Fibroblast of lung (primary cell): ENCODE results near the gene RPF1. TPM values are rescaled to one million over a fixed set of nuclear protein-coding genes. Genes with fewer than 3 reads are reported as not detected.

Source experiments
- DNase-seq, 2 donors: peaks; one replicate each; pipeline versions ENCODE4 v3.0.0 to v3.0.0-alpha.2; 2010; ENCODE audit warnings: low read depth in 2 of 2
- H2AFZ ChIP-seq: 2 replicates; pipeline ENCODE4 v1.5.1; 2012; ENCODE audit warnings: low read length, control low read depth, inconsistent platforms
- H3K27ac ChIP-seq: 2 replicates; pipeline ENCODE4 v1.5.1; 2011; ENCODE audit warnings: low read length, control low read depth; ENCODE audit not compliant: insufficient read depth
- H3K27me3 ChIP-seq: 2 replicates; pipeline ENCODE4 v1.5.1; 2011; ENCODE audit warnings: mild to moderate bottlenecking, low read length; ENCODE audit not compliant: control insufficient read depth, insufficient read depth
- H3K36me3 ChIP-seq: 2 replicates; pipeline ENCODE4 v1.5.1; 2011; ENCODE audit warnings: low read length; ENCODE audit not compliant: control insufficient read depth, insufficient read depth
- H3K4me1 ChIP-seq: 2 replicates; pipeline ENCODE4 v1.5.1; 2011; ENCODE audit warnings: low read length; ENCODE audit not compliant: control insufficient read depth, insufficient read depth; ENCODE audit errors: extremely low read depth
- H3K4me2 ChIP-seq: 2 replicates; pipeline ENCODE4 v1.5.1; 2011; ENCODE audit warnings: low read length, control low read depth; ENCODE audit not compliant: insufficient read depth; ENCODE audit errors: extremely low read depth
- H3K4me3 ChIP-seq, 4 experiments: fragments of 200-600 bp in 1 of 4; sonication (generic) in 1 of 4; replicated peaks in 1 of 4; 2 replicates each; pipeline ENCODE4 v1.5.1; 2011 to 2016; ENCODE audit warnings: low read length in 4 of 4, low read depth in 3 of 4, mild to moderate bottlenecking in 3 of 4, control low read depth in 2 of 4, inconsistent platforms in 1 of 4, mixed read lengths in 1 of 4; ENCODE audit not compliant: insufficient read depth in 1 of 4; ENCODE audit errors: control extremely low read depth in 1 of 4
- H3K79me2 ChIP-seq: 2 replicates; pipeline ENCODE4 v1.5.1; 2012; ENCODE audit warnings: mild to moderate bottlenecking, low read length, inconsistent platforms; ENCODE audit not compliant: control insufficient read depth, insufficient read depth
- H3K9ac ChIP-seq: 2 replicates; pipeline ENCODE4 v1.5.1; 2011; ENCODE audit warnings: mild to moderate bottlenecking, low read length, control low read depth; ENCODE audit not compliant: insufficient read depth
- H3K9me3 ChIP-seq: 2 replicates; pipeline ENCODE4 v1.5.1; 2012; ENCODE audit warnings: low read depth, low read length; ENCODE audit not compliant: control insufficient read depth, insufficient read depth
- H4K20me1 ChIP-seq: 2 replicates; pipeline ENCODE4 v1.5.1; 2011; ENCODE audit warnings: low read length; ENCODE audit not compliant: control insufficient read depth, insufficient read depth; ENCODE audit errors: extremely low read depth
- EZH2 ChIP-seq: IDR thresholded peaks from 2 replicates; pipeline ENCODE4 v1.5.1; 2012; ENCODE audit warnings: low read length, control low read depth, mild to moderate bottlenecking; ENCODE audit errors: missing control alignments
- polyA plus RNA-seq, 2 donors: library from polyadenylated mRNA; depleted of rRNA in 1 of 2; stranded (reverse) in 1 of 2; unstranded in 1 of 2; fragments of >200 nt; gene quantifications; 2 replicates each; pipeline ENCODE4 v1.2.1, GENCODE V29; 2011 to 2012; ENCODE audit warnings: missing spikeins in 1 of 2
- total RNA-seq: library from RNA; depleted of rRNA; stranded (reverse); fragments of >200 nt; gene quantifications from 2 replicates; pipeline ENCODE4 v1.2.1, GENCODE V29; 2014
- TF ChIP-seq, protein P1 (sequence below), 2 donors: IDR thresholded peaks in 1 of 2; conservative IDR thresholded peaks in 1 of 2; 1 replicate in 1 of 2; 2 replicates in 1 of 2; pipeline ENCODE4 v1.5.1; 2011 to 2012; ENCODE audit warnings: low read length in 2 of 2, control low read depth in 1 of 2, inconsistent platforms in 1 of 2, low read depth in 1 of 2, mild to moderate bottlenecking in 1 of 2

Gene RPF1
- total and polyA plus RNA-seq, 2 donors (not counting 1 experiment from before 2014, with no cell fraction given): 32.2 to 40.6 TPM

DNA sequence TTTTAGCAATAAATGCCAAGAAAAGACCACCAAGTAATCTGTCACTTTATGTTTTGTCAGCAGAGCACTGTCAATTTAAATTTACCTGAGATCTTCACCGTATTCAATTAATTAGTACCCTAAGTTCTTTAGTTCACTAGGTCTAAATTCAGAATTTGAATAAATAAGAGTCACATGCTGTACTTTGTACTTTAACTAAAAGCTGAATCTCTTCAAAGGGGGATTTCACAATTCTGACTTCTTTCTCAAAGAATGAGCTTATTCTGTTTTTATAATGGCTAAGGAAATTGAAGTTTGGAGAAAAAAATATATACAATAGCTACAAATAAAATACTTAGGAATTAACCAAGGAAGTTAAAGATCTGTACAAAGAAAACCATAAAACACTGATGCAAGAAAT, 29.4 kb downstream of the RPF1 start:
- no peak overlapping the region for H3K4me3 ChIP-seq
- H2AFZ ChIP-seq: no peak overlapping the region
- H4K20me1 ChIP-seq: no peaks in the 10 kb centered on the region
- H3K27ac ChIP-seq: no peak overlapping the region
- TF ChIP-seq, protein P1, sequence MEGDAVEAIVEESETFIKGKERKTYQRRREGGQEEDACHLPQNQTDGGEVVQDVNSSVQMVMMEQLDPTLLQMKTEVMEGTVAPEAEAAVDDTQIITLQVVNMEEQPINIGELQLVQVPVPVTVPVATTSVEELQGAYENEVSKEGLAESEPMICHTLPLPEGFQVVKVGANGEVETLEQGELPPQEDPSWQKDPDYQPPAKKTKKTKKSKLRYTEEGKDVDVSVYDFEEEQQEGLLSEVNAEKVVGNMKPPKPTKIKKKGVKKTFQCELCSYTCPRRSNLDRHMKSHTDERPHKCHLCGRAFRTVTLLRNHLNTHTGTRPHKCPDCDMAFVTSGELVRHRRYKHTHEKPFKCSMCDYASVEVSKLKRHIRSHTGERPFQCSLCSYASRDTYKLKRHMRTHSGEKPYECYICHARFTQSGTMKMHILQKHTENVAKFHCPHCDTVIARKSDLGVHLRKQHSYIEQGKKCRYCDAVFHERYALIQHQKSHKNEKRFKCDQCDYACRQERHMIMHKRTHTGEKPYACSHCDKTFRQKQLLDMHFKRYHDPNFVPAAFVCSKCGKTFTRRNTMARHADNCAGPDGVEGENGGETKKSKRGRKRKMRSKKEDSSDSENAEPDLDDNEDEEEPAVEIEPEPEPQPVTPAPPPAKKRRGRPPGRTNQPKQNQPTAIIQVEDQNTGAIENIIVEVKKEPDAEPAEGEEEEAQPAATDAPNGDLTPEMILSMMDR (conservative IDR thresholded peaks at IDR 0.05 in 1 of 2, IDR thresholded peaks at IDR 0.05 in 1 of 2; ENCODE audit: low read depth in 1 of 2, low read length in 2 of 2): no peak
- no peak for TF ChIP-seq EZH2
- no peak overlapping the region for H3K9ac ChIP-seq
- no peak for DNase-seq
- no peaks in the 10 kb centered on the region for H3K36me3 ChIP-seq
- no peaks in the 10 kb centered on the region for H3K27me3 ChIP-seq
- H3K4me2 ChIP-seq: no peak overlapping the region
- no peaks in the 10 kb centered on the region for H3K9me3 ChIP-seq
- peaks cover 22% of the 10 kb centered on the region for H3K79me2 ChIP-seq
- no peaks in the 10 kb centered on the region for H3K4me1 ChIP-seq

DNA sequence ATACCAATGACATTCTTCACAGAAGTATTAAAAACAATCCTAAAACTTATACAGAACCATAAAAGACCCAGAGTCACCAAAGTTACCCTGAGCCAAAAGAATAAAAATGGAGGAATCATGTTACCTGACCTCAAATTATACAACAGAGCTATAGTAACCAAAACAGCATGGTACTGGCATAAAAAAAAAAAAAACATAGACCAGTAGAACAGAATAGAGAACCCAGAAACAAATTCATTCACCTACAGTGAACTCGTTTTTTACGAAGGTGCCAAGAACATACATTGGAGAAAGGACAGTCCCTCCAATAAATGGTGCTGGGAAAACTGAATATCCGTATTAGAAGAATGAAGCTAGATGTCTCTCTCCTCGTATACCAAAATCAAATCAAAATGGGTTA, 30.0 kb downstream of the RPF1 start:
- Histone ChIP-seq H3K9ac (no peak overlapping the region), H3K4me3 (no peak overlapping the region), H3K4me2 (no peak overlapping the region), H3K36me3 (no peaks in the 10 kb centered on the region), H3K9me3 (no peaks in the 10 kb centered on the region), H3K79me2 (peaks cover 17% of the 10 kb centered on the region), H3K4me1 (no peaks in the 10 kb centered on the region), H4K20me1 (no peaks in the 10 kb centered on the region), H2AFZ (no peak overlapping the region), H3K27ac (no peak overlapping the region), H3K27me3 (no peaks in the 10 kb centered on the region)
- TF ChIP-seq, protein P1 (conservative IDR thresholded peaks at IDR 0.05 in 1 of 2, IDR thresholded peaks at IDR 0.05 in 1 of 2; ENCODE audit: low read depth in 1 of 2, low read length in 2 of 2): no peak
- no peak for TF ChIP-seq EZH2
- DNase-seq: no peak

DNA sequence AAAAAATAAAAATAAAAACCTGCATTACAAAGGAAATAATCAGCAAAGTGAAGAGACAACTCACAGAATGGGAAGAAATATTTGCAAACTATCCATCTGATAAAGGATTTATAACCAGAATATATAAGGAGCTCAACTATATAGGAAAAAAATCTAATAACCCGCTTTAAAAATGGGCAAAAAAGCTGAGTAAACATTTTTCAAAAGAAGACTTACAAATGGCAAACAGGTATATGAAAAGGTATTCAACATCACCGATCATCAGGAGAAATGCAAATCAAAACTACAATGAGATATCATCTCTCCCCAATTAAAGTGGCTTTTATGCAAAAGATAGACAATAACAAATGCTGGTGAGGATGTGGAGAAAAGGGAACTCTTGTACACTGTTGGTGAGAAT, 31.1 kb downstream of the RPF1 start:
- Histone ChIP-seq H3K4me1 (no peaks in the 10 kb centered on the region), H3K4me3 (no peak overlapping the region), H3K36me3 (no peaks in the 10 kb centered on the region), H3K4me2 (no peak overlapping the region), H4K20me1 (no peaks in the 10 kb centered on the region), H3K27me3 (no peaks in the 10 kb centered on the region), H3K9ac (no peak overlapping the region), H2AFZ (no peak overlapping the region), H3K79me2 (peaks cover 6% of the 10 kb centered on the region), H3K9me3 (no peaks in the 10 kb centered on the region), H3K27ac (no peak overlapping the region)
- DNase-seq: no peak
- TF ChIP-seq, protein P1 (conservative IDR thresholded peaks at IDR 0.05 in 1 of 2, IDR thresholded peaks at IDR 0.05 in 1 of 2; ENCODE audit: low read depth in 1 of 2, low read length in 2 of 2): no peak
- no peak for TF ChIP-seq EZH2
